Neural progenitor cell (in vitro differentiated cells): ENCODE results near the gene CDH20. TPM values are rescaled to one million over a fixed set of nuclear protein-coding genes. Genes with fewer than 3 reads are reported as not detected.

ENCODE experiments used
- DNase-seq: peaks from one replicate; pipeline ENCODE4 v3.0.0-alpha.2; 2016; ENCODE audit warnings: low spot score
- H2AFZ ChIP-seq: fragments of 200-600 bp; sonication (generic); replicated peaks from 2 replicates; pipeline ENCODE4 v1.6.1; 2016; ENCODE audit warnings: antibody characterized with exemption
- H3F3A ChIP-seq: fragments of 200-600 bp; sonication (generic); 2 replicates; pipeline ENCODE4 v1.6.1; 2016; ENCODE audit warnings: antibody characterized with exemption, low read depth
- H3K27ac ChIP-seq: fragments of 200-600 bp; sonication (generic); 2 replicates; pipeline ENCODE4 v1.5.1; 2016; ENCODE audit warnings: mild to moderate bottlenecking
- H3K27me3 ChIP-seq: fragments of 200-600 bp; sonication (generic); 2 replicates; pipeline ENCODE4 v1.6.1; 2016; ENCODE audit warnings: mild to moderate bottlenecking, moderate library complexity
- H3K36me3 ChIP-seq: fragments of 200-600 bp; sonication (generic); 2 replicates; pipeline ENCODE4 v1.5.1; 2016
- H3K4me1 ChIP-seq: fragments of 200-600 bp; sonication (generic); 2 replicates; pipeline ENCODE4 v1.6.1; 2016; ENCODE audit warnings: mixed run types
- H3K4me2 ChIP-seq: fragments of 200-600 bp; sonication (generic); 2 replicates; pipeline ENCODE4 v1.6.1; 2016
- H3K4me3 ChIP-seq: fragments of 200-600 bp; sonication (generic); 2 replicates; pipeline ENCODE4 v1.5.1; 2016
- H3K79me2 ChIP-seq: fragments of 200-600 bp; sonication (generic); 2 replicates; pipeline ENCODE4 v1.6.1; 2016; ENCODE audit warnings: low read depth
- H3K9ac ChIP-seq: fragments of 200-600 bp; sonication (generic); 2 replicates; pipeline ENCODE4 v1.6.1; 2016
- H3K9me3 ChIP-seq: fragments of 200-600 bp; sonication (generic); 2 replicates; pipeline ENCODE4 v1.5.1; 2016; ENCODE audit warnings: low read depth
- H4K20me1 ChIP-seq: fragments of 200-600 bp; sonication (generic); 2 replicates; pipeline ENCODE4 v1.6.1; 2016; ENCODE audit warnings: low read depth
- H3K27ac Mint-ChIP-seq: 3 replicates; pipeline ENCODE4 v1.8.0; 2021; ENCODE audit warnings: mixed read lengths
- H3K27me3 Mint-ChIP-seq: 2 replicates; pipeline ENCODE4 v1.8.0; 2022; ENCODE audit warnings: low read depth, mild to moderate bottlenecking, inconsistent platforms, moderate library complexity, mixed read lengths; ENCODE audit not compliant: insufficient read depth
- H3K36me3 Mint-ChIP-seq: 3 replicates; pipeline ENCODE4 v1.8.0; 2021; ENCODE audit warnings: mixed read lengths
- H3K4me1 Mint-ChIP-seq: 3 replicates; pipeline ENCODE4 v1.8.0; 2021; ENCODE audit warnings: mixed read lengths
- H3K4me3 Mint-ChIP-seq: 3 replicates; pipeline ENCODE4 v1.8.0; 2021; ENCODE audit warnings: mild to moderate bottlenecking, moderate library complexity, mixed read lengths
- H3K9me3 Mint-ChIP-seq: 3 replicates; pipeline ENCODE4 v1.8.0; 2020; ENCODE audit warnings: mixed read lengths
- CTCF ChIP-seq: fragments of 200-600 bp; sonication (generic); IDR thresholded peaks from 2 replicates; pipeline ENCODE4 v1.5.1; 2017; ENCODE audit warnings: antibody characterized with exemption, mild to moderate bottlenecking
- EZH2 ChIP-seq: fragments of 200-600 bp; sonication (generic); IDR thresholded peaks from 2 replicates; pipeline ENCODE4 v1.6.1; 2017; ENCODE audit warnings: antibody characterized with exemption, mild to moderate bottlenecking, moderate library complexity
- EZH2phosphoT487 ChIP-seq: fragments of 200-600 bp; sonication (generic); IDR thresholded peaks from 2 replicates; pipeline ENCODE4 v1.6.1; 2017; ENCODE audit warnings: antibody characterized with exemption
- small RNA-seq: library from RNA; depleted of rRNA; stranded (forward); fragments of <200 nt; gene quantifications from one replicate; pipeline ENCODE3, GENCODE V24; 2015
- total RNA-seq: library from RNA; depleted of rRNA; stranded (reverse); fragments of >200 nt; gene quantifications from 2 replicates; pipeline ENCODE4 v1.2.3, GENCODE V29; 2015; ENCODE audit warnings: low replicate concordance

The CDH20 gene
- total RNA-seq, 1 donor from 2014 or later: 1.6 TPM

- Mint-ChIP-seq H3K36me3 (no peaks in the 10 kb centered on the region), H3K27ac (no peak overlapping the region), H3K27me3 (peaks cover 15% of the 10 kb centered on the region), H3K4me1 (peaks cover 25% of the 10 kb centered on the region), H3K9me3 (peaks cover 5% of the 10 kb centered on the region), H3K4me3 (no peak overlapping the region)
- H3K36me3 ChIP-seq: no peaks in the 10 kb centered on the region
- H3K9me3 ChIP-seq: no peaks in the 10 kb centered on the region
- no peak overlapping the region for H3K4me2 ChIP-seq
- no peaks in the 10 kb centered on the region for H3K79me2 ChIP-seq
- no peak overlapping the region for H2AFZ ChIP-seq
- H3K4me3 ChIP-seq: no peak overlapping the region
- TF ChIP-seq EZH2phosphoT487 (no peak), EZH2 (no peak), CTCF (no peak)
- peaks cover 35% of the 10 kb centered on the region for H3K27me3 ChIP-seq
- H4K20me1 ChIP-seq: peaks cover 10% of the 10 kb centered on the region
- DNase-seq: no peak
- H3K9ac ChIP-seq: no peak overlapping the region
- H3F3A ChIP-seq: peaks cover 13% of the 10 kb centered on the region
- no peak overlapping the region for H3K27ac ChIP-seq
- peaks cover 13% of the 10 kb centered on the region for H3K4me1 ChIP-seq
Observed at GRCh38 chr18:61602836-61603235, 269.6 kb downstream of the CDH20 start.

Small RNAs within 50 kb of the gene (small RNA-seq; reads per million reads assigned to genes)
- not detected for gene RNU6-116P
